Stimulated activated CD4-positive, alpha-beta T cell treated with anti-CD3 and anti-CD28 coated beads, Interleukin-1b, Interleukin-23, amount 100 ng/mL, for 1 hour (primary cell): ENCODE data around the gene CNTNAP5.

Source experiments
- DNase-seq, 2 donors: peaks; one replicate each; pipeline ENCODE4 v3.0.0-alpha.2; 2020; ENCODE audit warnings: low read depth in 2 of 2

CNTNAP5 gene

GRCh38 chr2:124610866-124611265 lies 585.8 kb downstream of the CNTNAP5 start:
- no peak for DNase-seq

GRCh38 chr2:124623560-124623959 lies 598.5 kb downstream of the CNTNAP5 start:
- DNase-seq: no peak

GRCh38 chr2:124625561-124625960 lies 600.5 kb downstream of the CNTNAP5 start:
- no peak for DNase-seq

- no peak for DNase-seq
These were observed 601.9 kb downstream of the CNTNAP5 start for GRCh38 chr2:124626993-124627392.

GRCh38 chr2:124633812-124634211 lies 608.7 kb downstream of the CNTNAP5 start:
- DNase-seq: no peak

GRCh38 chr2:124639524-124639923 lies 614.4 kb downstream of the CNTNAP5 start:
- no peak for DNase-seq

GRCh38 chr2:124640221-124640750 lies 615.2 kb downstream of the CNTNAP5 start:
- no peak for DNase-seq

GRCh38 chr2:124646166-124646815 lies 621.2 kb downstream of the CNTNAP5 start:
- no peak for DNase-seq

GRCh38 chr2:124647245-124647644 lies 622.2 kb downstream of the CNTNAP5 start:
- no peak for DNase-seq

GRCh38 chr2:124647663-124648062 lies 622.6 kb downstream of the CNTNAP5 start:
- no peak for DNase-seq

GRCh38 chr2:124649001-124649400 lies 623.9 kb downstream of the CNTNAP5 start:
- DNase-seq: no peak

- no peak for DNase-seq
These were observed 627.0 kb downstream of the CNTNAP5 start for GRCh38 chr2:124652099-124652498.

GRCh38 chr2:124658373-124658772 lies 633.3 kb downstream of the CNTNAP5 start:
- DNase-seq: no peak

- DNase-seq: no peak
These were observed 636.5 kb downstream of the CNTNAP5 start for GRCh38 chr2:124661558-124661957.

- no peak for DNase-seq
These were observed 638.0 kb downstream of the CNTNAP5 start for GRCh38 chr2:124662946-124663644.

- no peak for DNase-seq
These were observed 638.5 kb downstream of the CNTNAP5 start for GRCh38 chr2:124663645-124663997.

- no peak for DNase-seq
These were observed 639.3 kb downstream of the CNTNAP5 start for GRCh38 chr2:124664363-124664762.

- DNase-seq: no peak
These were observed 641.9 kb downstream of the CNTNAP5 start for GRCh38 chr2:124666976-124667375.

- no peak for DNase-seq
These were observed 643.1 kb downstream of the CNTNAP5 start for GRCh38 chr2:124668161-124668560.

- no peak for DNase-seq
These were observed 645.1 kb downstream of the CNTNAP5 start for GRCh38 chr2:124670187-124670586.

GRCh38 chr2:124678043-124678442 lies 653.0 kb downstream of the CNTNAP5 start:
- DNase-seq: no peak

- no peak for DNase-seq
These were observed 658.7 kb downstream of the CNTNAP5 start for GRCh38 chr2:124683536-124684428.
